Testis (tissue), 3 donors: ENCODE measurements around the gene TOM1L2. TPM values are rescaled to one million over a fixed set of nuclear protein-coding genes. Genes with fewer than 3 reads are reported as not detected.

Experiments
- DNase-seq: peaks from one replicate; pipeline ENCODE4 v3.0.0-alpha.2; 2019
- H3K27ac ChIP-seq, 2 donors: fragments of 200-600 bp; sonication (generic); one replicate each; pipeline ENCODE4 v1.5.1; 2019
- H3K27me3 ChIP-seq: fragments of 200-600 bp; sonication (generic); one replicate; pipeline ENCODE4 v1.5.1; 2019
- H3K36me3 ChIP-seq: fragments of 200-600 bp; sonication (generic); one replicate; pipeline ENCODE4 v1.5.1; 2017; ENCODE audit warnings: low read depth; ENCODE audit errors: missing control alignments
- H3K4me1 ChIP-seq: fragments of 200-600 bp; sonication (generic); one replicate; pipeline ENCODE4 v1.5.1; 2019
- H3K4me3 ChIP-seq, 2 donors: fragments of 200-600 bp; sonication (generic); one replicate each; pipeline ENCODE4 v1.5.1; 2017 to 2019
- H3K9me3 ChIP-seq: fragments of 200-600 bp; sonication (generic); one replicate; pipeline ENCODE4 v1.5.1; 2017
- POLR2A ChIP-seq: fragments of 450-650 bp; IDR thresholded peaks from one replicate; pipeline ENCODE4 v1.6.1; 2017; ENCODE audit warnings: antibody characterized with exemption, mild to moderate bottlenecking, moderate library complexity
- WGBS, 2 donors: methylation state at CpG; one replicate each; pipeline ENCODE4 v1.1.5; 2018; 5-methylcytosine and 5-hydroxymethylcytosine counted together
- intact Hi-C: fragments of 100-400 bp; cut with DNase I; formaldehyde crosslinking; loops from one replicate; pipeline ENCODE4 v1.15.1; 2023; ENCODE audit warnings: low total_unique reads
- polyA plus RNA-seq: library from polyadenylated mRNA; stranded (reverse); fragments of 350-450 nt; fragmentation: Illumina TruSeq; extraction: RNeasy Lipid Tissue Mini Kit (QIAGEN cat#74804); gene quantifications from one replicate; pipeline ENCODE4 v1.2.3, GENCODE V29; 2014; ENCODE audit warnings: low read depth, low replicate concordance; ENCODE audit not compliant: insufficient read depth
- total RNA-seq, 2 donors: library from RNA; depleted of rRNA; stranded (reverse); fragments of >200 nt; gene quantifications; one replicate each; pipeline ENCODE4 v1.2.3, GENCODE V29; 2016
- TF ChIP-seq, protein P1 (sequence below), 3 experiments: fragments of 450-650 bp in 2 of 3; fragments of 200-600 bp in 1 of 3; sonication (generic) in 1 of 3; IDR thresholded peaks; one replicate each; pipeline ENCODE4 v1.5.1; 2016 to 2019; ENCODE audit warnings: antibody characterized with exemption in 3 of 3, mild to moderate bottlenecking in 2 of 3, moderate library complexity in 1 of 3

TOM1L2 gene
- total and polyA plus RNA-seq, 3 donors from 2014 or later = 92.4 to 221 (median 218) TPM

DNA sequence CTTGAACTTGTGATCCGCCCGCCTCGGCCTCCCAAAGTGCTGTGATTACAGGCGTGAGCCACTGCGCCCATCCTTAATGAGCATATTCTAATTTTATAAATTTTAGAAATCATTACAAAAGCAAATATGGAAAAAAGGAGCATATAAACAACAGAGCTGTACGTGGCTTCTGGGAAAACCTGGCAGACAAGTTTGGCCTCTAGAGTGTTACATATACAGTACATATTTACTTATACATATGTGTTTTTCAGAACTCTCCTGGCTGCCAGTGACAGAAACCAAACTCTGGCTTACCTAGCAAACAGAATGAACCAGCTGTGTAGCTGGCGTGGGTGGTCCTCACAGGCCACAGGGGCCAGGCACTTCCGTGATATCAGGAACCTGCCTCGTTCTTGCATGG, 10.6 kb upstream of the TOM1L2 start:
- no peak for DNase-seq
- 96% methylated on average over 9 of the region's 9 CpGs for WGBS, 2 donors
- Histone ChIP-seq H3K27ac (no peak overlapping the region), H3K9me3 (no peaks in the 10 kb centered on the region), H3K36me3 (no peaks in the 10 kb centered on the region), H3K27me3 (no peaks in the 10 kb centered on the region), H3K4me1 (no peaks in the 10 kb centered on the region), H3K4me3 (no peak overlapping the region)
- TF ChIP-seq POLR2A = no peak
- TF ChIP-seq, protein P1, sequence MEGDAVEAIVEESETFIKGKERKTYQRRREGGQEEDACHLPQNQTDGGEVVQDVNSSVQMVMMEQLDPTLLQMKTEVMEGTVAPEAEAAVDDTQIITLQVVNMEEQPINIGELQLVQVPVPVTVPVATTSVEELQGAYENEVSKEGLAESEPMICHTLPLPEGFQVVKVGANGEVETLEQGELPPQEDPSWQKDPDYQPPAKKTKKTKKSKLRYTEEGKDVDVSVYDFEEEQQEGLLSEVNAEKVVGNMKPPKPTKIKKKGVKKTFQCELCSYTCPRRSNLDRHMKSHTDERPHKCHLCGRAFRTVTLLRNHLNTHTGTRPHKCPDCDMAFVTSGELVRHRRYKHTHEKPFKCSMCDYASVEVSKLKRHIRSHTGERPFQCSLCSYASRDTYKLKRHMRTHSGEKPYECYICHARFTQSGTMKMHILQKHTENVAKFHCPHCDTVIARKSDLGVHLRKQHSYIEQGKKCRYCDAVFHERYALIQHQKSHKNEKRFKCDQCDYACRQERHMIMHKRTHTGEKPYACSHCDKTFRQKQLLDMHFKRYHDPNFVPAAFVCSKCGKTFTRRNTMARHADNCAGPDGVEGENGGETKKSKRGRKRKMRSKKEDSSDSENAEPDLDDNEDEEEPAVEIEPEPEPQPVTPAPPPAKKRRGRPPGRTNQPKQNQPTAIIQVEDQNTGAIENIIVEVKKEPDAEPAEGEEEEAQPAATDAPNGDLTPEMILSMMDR (IDR thresholded peaks at IDR 0.05) = no peak
- intact Hi-C loops = no loop called here

DNA sequence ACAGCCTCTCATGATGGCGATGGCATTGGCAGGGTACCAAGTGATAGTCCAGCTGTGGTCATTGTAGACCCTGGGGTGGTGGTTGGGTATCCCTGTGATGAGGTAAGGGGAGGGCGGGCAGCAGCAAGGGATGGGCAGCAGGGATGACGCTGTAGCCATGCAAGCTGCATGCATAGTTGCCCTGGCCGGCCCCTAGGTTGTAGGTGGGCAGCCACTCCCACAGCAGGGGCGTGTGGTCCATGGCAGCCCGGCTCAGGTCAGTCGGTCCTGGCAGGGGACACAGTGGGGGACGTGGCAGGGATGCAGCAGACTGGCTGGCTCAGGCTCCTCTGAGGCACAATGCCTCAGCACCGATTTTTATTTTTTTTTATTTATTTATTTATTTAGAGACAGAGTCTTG, 9.1 kb upstream of the TOM1L2 start:
- no peaks in the 10 kb centered on the region for H3K36me3 ChIP-seq
- no peak overlapping the region for H3K27ac ChIP-seq
- no peak overlapping the region for H3K4me3 ChIP-seq
- DNase-seq = no peak
- H3K27me3 ChIP-seq = no peaks in the 10 kb centered on the region
- intact Hi-C loops = no loop called here
- TF ChIP-seq, protein P1 (IDR thresholded peaks at IDR 0.05) = no peak
- no peak for TF ChIP-seq POLR2A
- H3K9me3 ChIP-seq = no peaks in the 10 kb centered on the region
- 86% methylated on average over 8 to 9 of the region's 9 CpGs for WGBS, 2 donors
- H3K4me1 ChIP-seq = no peaks in the 10 kb centered on the region

DNA sequence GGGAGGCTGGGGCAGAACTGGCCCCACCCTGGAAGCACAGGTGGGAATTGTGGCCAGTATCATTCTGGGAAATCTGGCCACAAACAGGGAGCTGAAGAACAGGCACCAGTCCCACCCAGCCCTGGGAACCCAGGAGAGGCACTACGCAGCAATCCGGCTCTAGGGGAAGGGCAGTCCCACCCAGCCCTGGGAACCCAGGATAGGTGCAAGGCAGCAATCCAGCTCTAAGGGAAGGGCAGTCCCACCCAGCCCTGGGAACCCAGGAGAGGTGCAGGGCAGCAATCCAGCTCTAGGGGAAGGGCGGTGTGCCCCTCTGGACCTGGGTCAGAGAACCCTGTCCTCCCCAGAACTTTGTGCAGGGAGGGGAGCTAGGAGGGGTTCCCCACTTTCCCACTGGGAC, 7.6 kb upstream of the TOM1L2 start:
- 40 to 88% methylated on average over 1 to 3 of the region's 3 CpGs for WGBS, 2 donors
- no peaks in the 10 kb centered on the region for H3K27me3 ChIP-seq
- no peaks in the 10 kb centered on the region for H3K4me1 ChIP-seq
- no peak overlapping the region for H3K27ac ChIP-seq
- H3K4me3 ChIP-seq = no peak overlapping the region
- DNase-seq = no peak
- intact Hi-C loops = no loop called here
- TF ChIP-seq, protein P1 (IDR thresholded peaks at IDR 0.05) = no peak
- TF ChIP-seq POLR2A = no peak
- no peaks in the 10 kb centered on the region for H3K36me3 ChIP-seq
- no peaks in the 10 kb centered on the region for H3K9me3 ChIP-seq

DNA sequence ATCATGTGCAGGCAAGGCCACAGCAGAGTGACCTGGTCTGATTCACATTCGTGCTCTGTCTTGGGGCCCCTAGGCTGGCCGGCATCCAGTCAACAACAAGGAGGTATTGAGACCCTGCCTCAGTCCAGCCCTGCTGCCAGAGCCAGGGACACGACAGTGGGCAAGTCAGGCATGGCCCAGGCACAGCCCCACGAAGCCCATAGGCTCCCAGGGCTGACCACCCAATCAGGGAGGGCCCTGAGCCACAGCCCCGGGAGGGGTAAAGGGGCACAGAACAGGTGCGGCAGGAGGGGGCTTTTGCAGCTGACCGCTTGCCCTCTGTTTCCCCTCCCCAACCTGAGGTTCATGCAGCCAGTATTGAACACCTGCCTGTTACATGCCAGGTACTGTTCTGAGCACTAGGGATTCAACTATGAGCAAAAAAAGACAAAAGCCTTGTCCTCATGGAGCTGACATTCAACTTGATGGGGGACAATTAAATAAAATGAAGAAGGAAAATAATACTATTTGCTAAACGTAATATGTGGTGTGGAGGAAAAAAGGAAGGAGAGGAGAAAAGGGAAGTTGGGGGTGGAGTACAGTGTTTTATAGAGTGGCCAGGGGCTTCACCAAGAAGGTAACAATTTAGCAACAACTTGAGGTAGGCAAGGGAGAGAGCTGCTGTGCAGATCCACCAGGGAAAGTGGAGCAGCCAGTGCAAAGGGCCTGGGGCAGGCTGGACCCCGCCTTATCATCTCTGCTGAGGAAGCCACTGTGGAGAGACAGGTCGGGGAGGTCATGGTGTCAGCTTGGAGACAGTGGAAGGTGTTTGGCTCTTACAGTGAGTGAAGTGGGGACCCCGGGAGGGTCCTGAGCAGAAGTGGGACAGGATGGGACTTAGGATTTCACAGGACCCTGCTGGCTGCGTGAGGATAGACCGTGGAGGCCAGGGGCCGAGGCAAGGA, 6.6 kb upstream of the TOM1L2 start:
- WGBS, 2 donors = 91 to 92% methylated on average over 8 to 14 of the region's 14 CpGs
- intact Hi-C loops = no loop called here
- H3K27ac ChIP-seq = no peak overlapping the region

More for the DNA sequence above, 6.6 kb upstream of the TOM1L2 start:
- H3K4me1 ChIP-seq = no peaks in the 10 kb centered on the region
- TF ChIP-seq, protein P1 (IDR thresholded peaks at IDR 0.05) = no peak
- no peak for TF ChIP-seq POLR2A
- H3K4me3 ChIP-seq = no peak overlapping the region
- H3K27me3 ChIP-seq = no peaks in the 10 kb centered on the region
- no peak for DNase-seq
- no peaks in the 10 kb centered on the region for H3K36me3 ChIP-seq
- H3K9me3 ChIP-seq = no peaks in the 10 kb centered on the region
